Mucosa of stomach (tissue), 1 donor: ENCODE data around the gene IL32.

ENCODE experiments used
- H3K27me3 ChIP-seq: one replicate; pipeline ENCODE4 v1.7.0; 2013; ENCODE audit warnings: mild to moderate bottlenecking, low read length; ENCODE audit not compliant: control insufficient read depth, insufficient read depth
- H3K36me3 ChIP-seq: one replicate; pipeline ENCODE4 v1.7.0; 2013; ENCODE audit warnings: low read length; ENCODE audit not compliant: control insufficient read depth, insufficient read depth
- H3K4me1 ChIP-seq: one replicate; pipeline ENCODE4 v1.7.0; 2013; ENCODE audit warnings: mild to moderate bottlenecking, low read length; ENCODE audit not compliant: control insufficient read depth, insufficient read depth
- H3K4me3 ChIP-seq: one replicate; pipeline ENCODE4 v1.7.0; 2013; ENCODE audit warnings: low read length
- H3K9ac ChIP-seq: one replicate; pipeline ENCODE4 v1.7.0; 2013; ENCODE audit warnings: mild to moderate bottlenecking, low read length, moderate library complexity
- H3K9me3 ChIP-seq: one replicate; pipeline ENCODE4 v1.7.0; 2013; ENCODE audit warnings: mild to moderate bottlenecking, low read length, moderate library complexity; ENCODE audit not compliant: control insufficient read depth
- donor health status: Pancreatic carcinoma.

Gene IL32

GRCh38 chr16:3112881-3113574, 47.6 kb downstream of the IL32 start:
- Histone ChIP-seq H3K4me3 (peak overlapping the region; percentile 82), H3K27me3 (no peaks in the 10 kb centered on the region), H3K4me1 (peaks cover 20% of the 10 kb centered on the region), H3K9me3 (no peaks in the 10 kb centered on the region), H3K36me3 (no peaks in the 10 kb centered on the region), H3K9ac (peak overlapping the region; percentile 92)

GRCh38 chr16:3113765-3114479, 48.5 kb downstream of the IL32 start:
- Histone ChIP-seq H3K9ac (peak overlapping the region; percentile 92), H3K9me3 (no peaks in the 10 kb centered on the region), H3K36me3 (no peaks in the 10 kb centered on the region), H3K4me1 (peaks cover 20% of the 10 kb centered on the region), H3K4me3 (peak overlapping the region; percentile 82), H3K27me3 (no peaks in the 10 kb centered on the region)

GRCh38 chr16:3115003-3115402, 49.6 kb downstream of the IL32 start:
- H3K36me3 ChIP-seq, result no peaks in the 10 kb centered on the region

GRCh38 chr16:3115561-3115960, 50.1 kb downstream of the IL32 start:
- Histone ChIP-seq H3K9me3 (no peaks in the 10 kb centered on the region), H3K27me3 (no peaks in the 10 kb centered on the region), H3K9ac (no peak overlapping the region), H3K4me1 (peaks cover 20% of the 10 kb centered on the region), H3K36me3 (no peaks in the 10 kb centered on the region), H3K4me3 (no peak overlapping the region)

More at GRCh38 chr16:3115003-3115402, 49.6 kb downstream of the IL32 start:
- Histone ChIP-seq H3K27me3 (no peaks in the 10 kb centered on the region), H3K9ac (no peak overlapping the region), H3K4me1 (peaks cover 20% of the 10 kb centered on the region), H3K4me3 (no peak overlapping the region), H3K9me3 (no peaks in the 10 kb centered on the region)

- H3K9me3 ChIP-seq, result no peaks in the 10 kb centered on the region
- no peaks in the 10 kb centered on the region for H3K27me3 ChIP-seq
- peaks cover 8% of the 10 kb centered on the region for H3K4me1 ChIP-seq
- H3K4me3 ChIP-seq, result no peak overlapping the region
- H3K36me3 ChIP-seq, result no peaks in the 10 kb centered on the region
- H3K9ac ChIP-seq, result no peak overlapping the region
These were observed 52.9 kb downstream of the IL32 start for GRCh38 chr16:3118204-3118790.

GRCh38 chr16:3118846-3119245, 53.4 kb downstream of the IL32 start:
- Histone ChIP-seq H3K36me3 (no peaks in the 10 kb centered on the region), H3K9me3 (no peaks in the 10 kb centered on the region), H3K9ac (no peak overlapping the region), H3K27me3 (no peaks in the 10 kb centered on the region), H3K4me1 (peaks cover 8% of the 10 kb centered on the region), H3K4me3 (no peak overlapping the region)
